ENCODE data around the gene NPAS3. TPM values are rescaled to one million over a fixed set of nuclear protein-coding genes. Genes with fewer than 3 reads are reported as not detected.

NPAS3 gene
- polyA plus RNA-seq, 2 of the 4 experiments (the other 2 are of a cell fraction), result not detected

DNA sequence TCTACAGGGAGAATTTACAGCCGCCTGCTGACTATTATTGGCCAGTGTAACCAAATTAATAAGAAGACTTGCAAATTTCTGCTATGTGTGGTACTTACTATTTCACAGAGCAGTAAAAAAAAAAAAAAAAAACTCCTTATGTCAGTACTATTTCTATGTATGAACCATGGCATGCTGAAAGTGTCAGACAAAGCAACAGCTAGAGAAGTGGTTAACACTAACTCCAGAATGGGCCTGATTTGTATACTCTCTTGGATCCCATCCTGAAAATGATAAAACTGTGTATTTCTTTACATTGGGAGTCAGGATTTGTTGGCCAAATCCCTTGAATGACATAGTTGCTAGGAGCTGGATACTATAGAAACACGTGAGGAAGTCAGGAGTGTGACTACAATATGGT lies 595.4 kb downstream of the NPAS3 start:
- TF ChIP-seq ZC3H11A (IDR thresholded peaks at IDR 0.05) (no peak), TFCP2L1 (CRISPR knock-in tag; IDR thresholded peaks at IDR 0.05) (no peak), BHLHE40 (IDR thresholded peaks at IDR 0.05; ENCODE audit: low read depth, low read length) (no peak), ESRRA (IDR thresholded peaks at IDR 0.05; ENCODE audit: borderline replicate concordance, low read length) (no peak), HEYL (CRISPR knock-in tag; IDR thresholded peaks at IDR 0.05) (no peak), GATA3 (IDR thresholded peaks at IDR 0.05; ENCODE audit: borderline replicate concordance) (no peak), JUNB (IDR thresholded peaks at IDR 0.05) (no peak), TP53 (CRISPR knock-in tag; IDR thresholded peaks at IDR 0.05) (no peak), ZSCAN20 (CRISPR knock-in tag; IDR thresholded peaks at IDR 0.05) (no peak), MYC (IDR thresholded peaks at IDR 0.05; ENCODE audit: borderline replicate concordance, low read length) (no peak), RFX5 (IDR thresholded peaks at IDR 0.05) (no peak), NFE2L2 (conservative IDR thresholded peaks at IDR 0.05; ENCODE audit: low read length) (no peak), HOXB13 (CRISPR knock-in tag; IDR thresholded peaks at IDR 0.05; ENCODE audit: low read depth) (no peak), CHD2 (IDR thresholded peaks at IDR 0.05; ENCODE audit: low read length, partially characterized antibody) (no peak), EHMT2 (IDR thresholded peaks at IDR 0.05; ENCODE audit: low read depth) (no peak), RNF2 (IDR thresholded peaks at IDR 0.05; ENCODE audit: borderline replicate concordance, low read depth) (no peak)
- TF ChIP-seq, protein P1, sequence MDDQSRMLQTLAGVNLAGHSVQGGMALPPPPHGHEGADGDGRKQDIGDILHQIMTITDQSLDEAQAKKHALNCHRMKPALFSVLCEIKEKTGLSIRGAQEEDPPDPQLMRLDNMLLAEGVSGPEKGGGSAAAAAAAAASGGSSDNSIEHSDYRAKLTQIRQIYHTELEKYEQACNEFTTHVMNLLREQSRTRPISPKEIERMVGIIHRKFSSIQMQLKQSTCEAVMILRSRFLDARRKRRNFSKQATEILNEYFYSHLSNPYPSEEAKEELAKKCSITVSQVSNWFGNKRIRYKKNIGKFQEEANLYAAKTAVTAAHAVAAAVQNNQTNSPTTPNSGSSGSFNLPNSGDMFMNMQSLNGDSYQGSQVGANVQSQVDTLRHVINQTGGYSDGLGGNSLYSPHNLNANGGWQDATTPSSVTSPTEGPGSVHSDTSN (IDR thresholded peaks at IDR 0.05), result no peak
- TF ChIP-seq, protein P2, sequence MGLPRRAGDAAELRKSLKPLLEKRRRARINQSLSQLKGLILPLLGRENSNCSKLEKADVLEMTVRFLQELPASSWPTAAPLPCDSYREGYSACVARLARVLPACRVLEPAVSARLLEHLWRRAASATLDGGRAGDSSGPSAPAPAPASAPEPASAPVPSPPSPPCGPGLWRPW (IDR thresholded peaks at IDR 0.05), result no peak
- TF ChIP-seq, protein P3, sequence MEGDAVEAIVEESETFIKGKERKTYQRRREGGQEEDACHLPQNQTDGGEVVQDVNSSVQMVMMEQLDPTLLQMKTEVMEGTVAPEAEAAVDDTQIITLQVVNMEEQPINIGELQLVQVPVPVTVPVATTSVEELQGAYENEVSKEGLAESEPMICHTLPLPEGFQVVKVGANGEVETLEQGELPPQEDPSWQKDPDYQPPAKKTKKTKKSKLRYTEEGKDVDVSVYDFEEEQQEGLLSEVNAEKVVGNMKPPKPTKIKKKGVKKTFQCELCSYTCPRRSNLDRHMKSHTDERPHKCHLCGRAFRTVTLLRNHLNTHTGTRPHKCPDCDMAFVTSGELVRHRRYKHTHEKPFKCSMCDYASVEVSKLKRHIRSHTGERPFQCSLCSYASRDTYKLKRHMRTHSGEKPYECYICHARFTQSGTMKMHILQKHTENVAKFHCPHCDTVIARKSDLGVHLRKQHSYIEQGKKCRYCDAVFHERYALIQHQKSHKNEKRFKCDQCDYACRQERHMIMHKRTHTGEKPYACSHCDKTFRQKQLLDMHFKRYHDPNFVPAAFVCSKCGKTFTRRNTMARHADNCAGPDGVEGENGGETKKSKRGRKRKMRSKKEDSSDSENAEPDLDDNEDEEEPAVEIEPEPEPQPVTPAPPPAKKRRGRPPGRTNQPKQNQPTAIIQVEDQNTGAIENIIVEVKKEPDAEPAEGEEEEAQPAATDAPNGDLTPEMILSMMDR (IDR thresholded peaks at IDR 0.05), result no peak
- H3K4me1 ChIP-seq, result no peaks in the 10 kb centered on the region
- H3K4me2 ChIP-seq, result no peak overlapping the region
- ChIA-PET CTCF (interaction anchor here (0.6 kb wide), 1 partner anchor 133 kb away, joined by 4 read pairs; no protein-coding TSS in a partner anchor), POLR2A (no interaction called here)
- 2% methylated on average over 2 of the region's 2 CpGs for WGBS (ENCODE audit: missing lambda C conversion rate)
- ATAC-seq (no peak), FAIRE-seq (no peak), DNase-seq (ENCODE audit: low read depth in 1 of 2, low spot score in 1 of 2) (no peak)
- H3K4me3 ChIP-seq, result no peak overlapping the region
- H3K27ac ChIP-seq, result no peak overlapping the region
- no peaks in the 10 kb centered on the region for H3K9me3 ChIP-seq

DNA sequence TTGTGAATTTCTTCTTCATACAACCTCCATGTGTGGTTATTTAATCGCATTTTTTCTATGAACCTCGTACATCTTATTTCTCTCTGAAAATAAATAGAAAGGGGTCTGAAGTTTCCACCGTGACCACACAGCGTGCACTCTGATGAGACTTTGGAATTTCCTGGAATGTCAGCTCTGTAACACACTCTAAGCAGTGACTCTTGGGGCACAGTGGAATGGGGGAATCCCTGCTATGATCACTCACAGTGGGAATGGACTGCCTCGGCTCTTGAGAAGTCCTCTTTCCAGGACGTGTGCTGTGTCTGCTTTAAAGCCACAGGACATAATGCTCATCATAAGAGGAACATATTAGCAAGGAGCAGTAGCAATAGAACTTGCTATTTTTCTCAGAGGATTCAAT lies 596.0 kb downstream of the NPAS3 start:
- no peak for ATAC-seq
- TF ChIP-seq RARB (CRISPR knock-in tag; IDR thresholded peaks at IDR 0.05), result no peak
- TF ChIP-seq, protein P4, sequence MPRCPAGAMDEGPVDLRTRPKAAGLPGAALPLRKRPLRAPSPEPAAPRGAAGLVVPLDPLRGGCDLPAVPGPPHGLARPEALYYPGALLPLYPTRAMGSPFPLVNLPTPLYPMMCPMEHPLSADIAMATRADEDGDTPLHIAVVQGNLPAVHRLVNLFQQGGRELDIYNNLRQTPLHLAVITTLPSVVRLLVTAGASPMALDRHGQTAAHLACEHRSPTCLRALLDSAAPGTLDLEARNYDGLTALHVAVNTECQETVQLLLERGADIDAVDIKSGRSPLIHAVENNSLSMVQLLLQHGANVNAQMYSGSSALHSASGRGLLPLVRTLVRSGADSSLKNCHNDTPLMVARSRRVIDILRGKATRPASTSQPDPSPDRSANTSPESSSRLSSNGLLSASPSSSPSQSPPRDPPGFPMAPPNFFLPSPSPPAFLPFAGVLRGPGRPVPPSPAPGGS (IDR thresholded peaks at IDR 0.05), result no peak
- TF ChIP-seq ESRRA (IDR thresholded peaks at IDR 0.05; ENCODE audit: borderline replicate concordance, low read length), result no peak
- no peak for TF ChIP-seq HEYL (CRISPR knock-in tag; IDR thresholded peaks at IDR 0.05)
- no peak for TF ChIP-seq RNF2 (IDR thresholded peaks at IDR 0.05; ENCODE audit: borderline replicate concordance, low read depth)
- no peak for TF ChIP-seq POLR2A (IDR thresholded peaks at IDR 0.05; ENCODE audit: low read length)
- no peak for TF ChIP-seq RCOR1 (IDR thresholded peaks at IDR 0.05; ENCODE audit: low read depth, low read length)
- TF ChIP-seq EHMT2 (IDR thresholded peaks at IDR 0.05; ENCODE audit: low read depth), result no peak
- DNase-seq (ENCODE audit: low read depth in 1 of 2, low spot score in 1 of 2), result no peak
- Histone ChIP-seq H3K4me2 (no peak overlapping the region), H3K9me3 (no peaks in the 10 kb centered on the region), H3K4me1 (no peaks in the 10 kb centered on the region), H3K27ac (no peak overlapping the region), H3K4me3 (no peak overlapping the region)
- ChIA-PET CTCF (interaction anchor here (0.6 kb wide), 1 partner anchor 132 kb away, joined by 4 read pairs; no protein-coding TSS in a partner anchor), POLR2A (no interaction called here)
- FAIRE-seq, result no peak
- 13% methylated on average over 6 of the region's 6 CpGs for WGBS (ENCODE audit: missing lambda C conversion rate)

Measured in A549 (cell line).